Spleen (tissue), 11 donors: ENCODE measurements around the gene HSPA12A. TPM values are rescaled to one million over a fixed set of nuclear protein-coding genes. Genes with fewer than 3 reads are reported as not detected.

Experiments
- DNase-seq: peaks from one replicate; pipeline ENCODE4 v3.0.0-alpha.2; 2020
- H3K27ac ChIP-seq, 8 donors: fragments of 200-600 bp; sonication (generic) in 7 of 8; 1 replicate in 4 of 8; 2 replicates in 4 of 8; pipeline versions ENCODE4 v1.5.0 to v1.8.0; 2016 to 2021; ENCODE audit warnings: inconsistent platforms in 4 of 8, mild to moderate bottlenecking in 4 of 8, moderate library complexity in 1 of 8
- H3K27me3 ChIP-seq, 7 donors: fragments of 200-600 bp; sonication (generic) in 6 of 7; replicated peaks in 1 of 7; 1 replicate in 4 of 7; 2 replicates in 3 of 7; pipeline versions ENCODE4 v1.5.0 to v1.8.0; 2016 to 2021; ENCODE audit warnings: inconsistent platforms in 3 of 7, mild to moderate bottlenecking in 1 of 7
- H3K36me3 ChIP-seq, 6 donors: fragments of 200-600 bp; sonication (generic) in 5 of 6; 1 replicate in 4 of 6; 2 replicates in 2 of 6; pipeline versions ENCODE4 v1.5.0 to v1.8.0; 2016 to 2021; ENCODE audit warnings: inconsistent platforms in 2 of 6
- H3K4me1 ChIP-seq, 6 donors: fragments of 200-600 bp; sonication (generic) in 5 of 6; 1 replicate in 3 of 6; 2 replicates in 3 of 6; pipeline versions ENCODE4 v1.5.0 to v1.8.0; 2016 to 2021; ENCODE audit warnings: inconsistent platforms in 3 of 6
- H3K4me3 ChIP-seq, 8 donors: fragments of 200-600 bp; sonication (generic) in 7 of 8; 1 replicate in 4 of 8; 2 replicates in 4 of 8; pipeline versions ENCODE4 v1.5.0 to v1.8.0; 2016 to 2021; ENCODE audit warnings: inconsistent platforms in 4 of 8, mild to moderate bottlenecking in 4 of 8, moderate library complexity in 2 of 8
- H3K9me3 ChIP-seq, 8 donors: fragments of 200-600 bp; sonication (generic) in 7 of 8; 1 replicate in 4 of 8; 2 replicates in 4 of 8; pipeline versions ENCODE4 v1.5.0 to v1.8.0; 2016 to 2021; ENCODE audit warnings: inconsistent platforms in 4 of 8
- CTCF ChIP-seq, 11 experiments: fragments of 200-600 bp in 7 of 11; fragments of 450-650 bp in 4 of 11; sonication (generic) in 4 of 11; IDR thresholded peaks in 8 of 11; conservative IDR thresholded peaks in 3 of 11; 1 replicate in 7 of 11; 2 replicates in 4 of 11; pipeline versions ENCODE4 v1.4.0 to v1.8.0; 2016 to 2021; ENCODE audit warnings: antibody characterized with exemption in 11 of 11, inconsistent platforms in 4 of 11, mild to moderate bottlenecking in 1 of 11
- POLR2A ChIP-seq, 3 donors: fragments of 450-650 bp; IDR thresholded peaks; one replicate each; pipeline ENCODE4 v1.5.1; 2017; ENCODE audit warnings: antibody characterized with exemption in 3 of 3, mild to moderate bottlenecking in 1 of 3
- POLR2AphosphoS5 ChIP-seq, 3 donors: sonication (generic); formaldehyde crosslinking; IDR thresholded peaks; one replicate each; pipeline ENCODE4 v1.5.1; 2017; ENCODE audit warnings: antibody characterized with exemption in 3 of 3
- WGBS, 5 donors: extraction: QIAGEN DNeasy Blood & Tissue Kit in 3 of 5; methylation state at CpG; one replicate each; pipeline versions ENCODE4 v1.1.5 to v1.1.7; 2013 to 2018; 5-methylcytosine and 5-hydroxymethylcytosine counted together
- intact Hi-C: fragments of 100-400 bp; cut with DNase I; formaldehyde crosslinking; loops from one replicate; pipeline ENCODE4 v1.15.0; 2023; ENCODE audit warnings: low total_unique reads
- polyA plus RNA-seq, 3 donors: library from polyadenylated mRNA; stranded (reverse); fragments of 200-250 nt; gene quantifications; one replicate each; pipeline ENCODE4 v1.2.1, GENCODE V29; 2013
- total RNA-seq, 7 donors: library from RNA; depleted of rRNA in 3 of 7; stranded (reverse); fragments of >200 nt in 3 of 7; fragmentation: NEBNext Ultra II Directional in 4 of 7; extraction: Animal tissue kit (Norgen Biotek cat#: 25700) in 4 of 7; gene quantifications; one replicate each; pipeline versions ENCODE4 v1.1.0 to v1.2.1, GENCODE V29; 2016 to 2021
- donor health status: healthy with polysubstance abuse.
- donor health status: DM: no; HTN: no; CAD: no; lungs with moderate emphysema.
- donor health status: DM: no; HTN: no; CAD: no.
- donor health status: Bipolar disorder and iron deficiency.
- donor health status: healthy.
- donor health status: DM: no; HTN: no; CAD: no.
- donor health status: DM: yes; HTN: yes; CAD: no.

HSPA12A gene
- total and polyA plus RNA-seq, 10 donors: 1.5 to 16.5 (median 6.9) TPM

DNA sequence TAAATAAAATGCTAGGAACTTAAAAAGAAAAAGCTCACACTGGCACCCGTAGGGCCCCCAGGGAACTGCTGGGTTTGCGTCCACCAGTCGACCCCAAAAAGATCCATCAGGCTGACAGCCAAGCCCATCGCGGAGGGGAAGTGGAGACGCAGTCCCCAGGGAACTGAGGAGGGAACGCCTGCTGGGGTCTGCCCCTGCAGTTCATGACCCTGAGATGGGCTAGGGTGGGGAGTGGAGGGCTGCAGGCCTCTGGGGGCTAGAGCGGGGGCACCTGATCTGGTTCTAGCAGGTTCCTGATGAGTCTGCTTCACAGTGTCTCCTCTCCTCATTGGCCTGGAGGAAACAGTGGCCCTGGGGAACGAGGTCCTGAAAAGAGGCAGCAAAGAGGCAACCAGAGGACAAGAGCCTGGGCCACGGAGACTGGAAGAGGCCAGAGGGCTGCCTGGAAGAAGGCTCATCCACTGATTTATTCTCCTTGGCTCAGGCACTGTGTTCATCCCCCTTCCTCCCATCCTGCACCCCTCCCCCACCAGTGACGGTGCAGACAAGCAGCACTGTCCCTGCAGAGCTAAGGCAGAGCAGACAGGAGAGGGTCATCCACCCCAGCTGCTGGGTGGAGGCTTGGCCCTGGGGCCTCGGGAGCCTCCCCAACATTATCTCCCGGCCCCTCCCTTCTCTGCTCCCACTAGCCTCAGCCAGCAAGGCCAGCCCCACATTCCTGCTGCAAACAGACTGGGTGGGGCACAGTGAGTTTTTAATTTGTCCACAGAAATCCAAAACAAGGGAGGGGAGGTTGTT lies 24.7 kb upstream of the HSPA12A start:
- intact Hi-C loops: no loop called here
- Histone ChIP-seq H3K4me3 (no peak overlapping the region), H3K27me3 (peaks cover 0 to 27% (median 0%) of the 10 kb centered on the region in 7 donors), H3K9me3 (peaks cover 0 to 12% (median 0%) of the 10 kb centered on the region in 8 donors), H3K36me3 (no peaks in the 10 kb centered on the region), H3K4me1 (peaks cover 0 to 31% (median 3%) of the 10 kb centered on the region in 6 donors), H3K27ac (peak overlapping the region in 1 of 8 donors; percentile 16)
- DNase-seq: peak; percentile 51
- WGBS, 5 donors: 26 to 37% (median 30%) methylated on average over 12 to 13 of the region's 13 CpGs
- no peak for TF ChIP-seq CTCF (IDR thresholded peaks at IDR 0.05 in 8 of 11, conservative IDR thresholded peaks at IDR 0.05 in 3 of 11)
- no peak for TF ChIP-seq POLR2AphosphoS5 (IDR thresholded peaks at IDR 0.05)
- TF ChIP-seq POLR2A (IDR thresholded peaks at IDR 0.05): no peak

DNA sequence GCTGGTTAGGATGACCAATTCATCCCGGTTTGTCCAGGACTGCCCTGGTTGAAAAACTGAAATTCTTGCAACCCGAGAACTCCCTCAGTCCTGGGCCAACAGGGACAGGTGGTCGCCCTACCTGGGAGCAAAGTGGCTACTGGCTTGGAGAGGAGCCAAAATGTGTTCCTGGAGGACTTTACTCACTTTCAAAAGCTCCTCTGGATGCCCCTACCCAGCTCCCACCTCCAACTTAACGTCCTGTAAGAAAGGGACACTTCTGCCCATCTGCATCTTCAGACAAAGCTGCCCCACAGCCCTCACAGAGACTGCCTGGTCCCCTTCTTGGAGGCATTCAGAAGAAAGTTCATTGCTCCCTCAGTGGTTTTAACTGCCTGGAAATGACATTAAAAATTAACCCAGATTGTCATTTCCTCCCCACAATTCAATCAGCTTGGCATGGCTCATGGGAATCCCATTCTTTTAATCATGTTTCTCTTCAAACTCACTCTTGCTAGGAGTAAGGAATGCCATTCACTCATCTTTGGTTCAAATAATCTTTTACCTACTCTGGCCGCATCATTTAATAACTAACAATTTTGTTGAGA lies 24.0 kb upstream of the HSPA12A start:
- intact Hi-C loops: no loop called here
- no peak for TF ChIP-seq POLR2AphosphoS5 (IDR thresholded peaks at IDR 0.05)
- no peak for TF ChIP-seq CTCF (IDR thresholded peaks at IDR 0.05 in 8 of 11, conservative IDR thresholded peaks at IDR 0.05 in 3 of 11)
- TF ChIP-seq POLR2A (IDR thresholded peaks at IDR 0.05): no peak
- Histone ChIP-seq H3K36me3 (no peaks in the 10 kb centered on the region), H3K27ac (no peak overlapping the region), H3K4me3 (no peak overlapping the region), H3K4me1 (peaks cover 0 to 24% (median 0%) of the 10 kb centered on the region in 6 donors), H3K27me3 (peaks cover 0 to 27% (median 0%) of the 10 kb centered on the region in 7 donors), H3K9me3 (peaks cover 0 to 12% (median 0%) of the 10 kb centered on the region in 8 donors)
- WGBS, 5 donors: 75 to 85% (median 81%) methylated on average over 5 of the region's 5 CpGs
- DNase-seq: peak; percentile 54

DNA sequence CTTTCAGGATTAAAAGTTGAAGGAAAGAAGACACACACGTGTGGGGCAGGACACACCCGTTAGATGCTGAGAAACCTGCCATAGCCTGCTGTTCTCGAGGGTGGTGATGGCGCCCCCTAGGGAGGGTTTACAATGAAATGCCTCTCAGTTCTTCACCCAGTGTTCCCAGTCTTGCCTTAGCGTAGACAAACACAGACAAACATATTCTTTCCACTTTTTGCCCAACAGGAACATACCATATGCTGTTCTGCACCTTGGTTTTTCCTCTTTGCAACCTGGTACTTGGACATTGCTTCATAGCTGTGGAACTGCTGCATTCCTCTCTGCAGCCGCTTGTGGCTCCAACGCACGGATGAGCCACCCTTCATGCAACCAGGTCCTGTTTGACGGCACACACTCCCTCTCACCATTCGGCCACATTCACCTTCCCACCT lies 23.3 kb upstream of the HSPA12A start:
- 65 to 77% (median 70%) methylated on average over 10 of the region's 10 CpGs for WGBS, 5 donors
- H3K9me3 ChIP-seq: peaks cover 0 to 12% (median 0%) of the 10 kb centered on the region in 8 donors
- intact Hi-C loops: no loop called here
- no peak overlapping the region for H3K27ac ChIP-seq
- peaks cover 0 to 27% (median 0%) of the 10 kb centered on the region in 7 donors for H3K27me3 ChIP-seq
- no peak for TF ChIP-seq POLR2A (IDR thresholded peaks at IDR 0.05)
- peak in 1 of 11 experiments; percentile 13 for TF ChIP-seq CTCF (IDR thresholded peaks at IDR 0.05 in 8 of 11, conservative IDR thresholded peaks at IDR 0.05 in 3 of 11)
- peaks cover 0 to 18% (median 0%) of the 10 kb centered on the region in 6 donors for H3K4me1 ChIP-seq
- H3K36me3 ChIP-seq: no peaks in the 10 kb centered on the region
- H3K4me3 ChIP-seq: no peak overlapping the region
- DNase-seq: peak; percentile 38

GRCh38 chr10:116764979-116765378 lies 22.6 kb upstream of the HSPA12A start:
- no peak for DNase-seq
- peaks cover 0 to 12% (median 0%) of the 10 kb centered on the region in 8 donors for H3K9me3 ChIP-seq
- intact Hi-C loops: no loop called here

More at GRCh38 chr10:116764979-116765378, 22.6 kb upstream of the HSPA12A start:
- TF ChIP-seq POLR2A (IDR thresholded peaks at IDR 0.05): no peak
- no peak for TF ChIP-seq CTCF (IDR thresholded peaks at IDR 0.05 in 8 of 11, conservative IDR thresholded peaks at IDR 0.05 in 3 of 11)
- no peak for TF ChIP-seq POLR2AphosphoS5 (IDR thresholded peaks at IDR 0.05)
- no peak overlapping the region for H3K27ac ChIP-seq
- no peak overlapping the region for H3K4me3 ChIP-seq
- H3K4me1 ChIP-seq: peaks cover 0 to 12% (median 0%) of the 10 kb centered on the region in 6 donors
- H3K36me3 ChIP-seq: no peaks in the 10 kb centered on the region
- H3K27me3 ChIP-seq: peaks cover 0 to 23% (median 0%) of the 10 kb centered on the region in 7 donors
